Fibroblast of villous mesenchyme (primary cell): ENCODE data around the gene TCF12. TPM values are rescaled to one million over a fixed set of nuclear protein-coding genes. Genes with fewer than 3 reads are reported as not detected.

Source experiments
- DNase-seq: peaks from one replicate; pipeline ENCODE4 v3.0.0-alpha.2; 2010; ENCODE audit warnings: low read depth
- H3K4me3 ChIP-seq: 2 replicates; pipeline ENCODE4 v1.5.1; 2011; ENCODE audit warnings: low read depth, mild to moderate bottlenecking, low read length
- total RNA-seq: library from RNA; depleted of rRNA; stranded (reverse); fragments of >200 nt; gene quantifications from 2 replicates; pipeline ENCODE4 v1.2.3, GENCODE V29; 2012
- TF ChIP-seq, protein P1 (sequence below): IDR thresholded peaks from 2 replicates; pipeline ENCODE4 v1.5.1; 2012; ENCODE audit warnings: low read depth, mild to moderate bottlenecking, low read length; ENCODE audit not compliant: insufficient read depth

The TCF12 gene
- total RNA-seq, 1 donor = 110 TPM

DNA sequence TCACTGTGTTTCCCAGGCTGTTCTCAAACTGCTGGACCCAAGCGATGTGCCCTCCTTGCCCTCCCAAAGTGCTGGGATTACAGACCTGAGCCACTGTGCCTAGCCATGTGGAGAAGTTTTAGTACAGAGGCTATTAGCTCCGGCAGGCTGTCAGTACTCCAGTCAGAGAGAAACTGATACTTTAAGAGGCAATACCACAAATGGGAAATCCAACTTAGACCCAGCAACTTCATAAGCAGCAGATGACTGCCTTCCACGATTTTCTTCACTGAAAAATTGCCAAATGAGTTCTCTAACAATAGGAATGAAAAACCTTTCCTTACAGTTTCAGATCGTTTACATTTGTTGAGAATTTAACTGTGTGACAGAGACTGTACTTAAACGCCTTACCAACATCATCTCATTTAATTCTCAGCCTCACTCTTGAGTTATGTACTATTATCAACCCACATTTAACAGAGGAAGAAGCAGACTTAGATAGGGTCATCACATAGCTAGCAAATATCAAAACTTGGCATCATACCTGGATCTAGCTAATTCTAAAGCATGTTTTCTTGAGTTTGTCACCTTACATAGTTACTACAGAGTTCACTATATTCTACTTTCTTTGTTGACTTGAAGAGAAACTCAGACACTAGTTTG, 127.4 kb downstream of the TCF12 start:
- TF ChIP-seq, protein P1, sequence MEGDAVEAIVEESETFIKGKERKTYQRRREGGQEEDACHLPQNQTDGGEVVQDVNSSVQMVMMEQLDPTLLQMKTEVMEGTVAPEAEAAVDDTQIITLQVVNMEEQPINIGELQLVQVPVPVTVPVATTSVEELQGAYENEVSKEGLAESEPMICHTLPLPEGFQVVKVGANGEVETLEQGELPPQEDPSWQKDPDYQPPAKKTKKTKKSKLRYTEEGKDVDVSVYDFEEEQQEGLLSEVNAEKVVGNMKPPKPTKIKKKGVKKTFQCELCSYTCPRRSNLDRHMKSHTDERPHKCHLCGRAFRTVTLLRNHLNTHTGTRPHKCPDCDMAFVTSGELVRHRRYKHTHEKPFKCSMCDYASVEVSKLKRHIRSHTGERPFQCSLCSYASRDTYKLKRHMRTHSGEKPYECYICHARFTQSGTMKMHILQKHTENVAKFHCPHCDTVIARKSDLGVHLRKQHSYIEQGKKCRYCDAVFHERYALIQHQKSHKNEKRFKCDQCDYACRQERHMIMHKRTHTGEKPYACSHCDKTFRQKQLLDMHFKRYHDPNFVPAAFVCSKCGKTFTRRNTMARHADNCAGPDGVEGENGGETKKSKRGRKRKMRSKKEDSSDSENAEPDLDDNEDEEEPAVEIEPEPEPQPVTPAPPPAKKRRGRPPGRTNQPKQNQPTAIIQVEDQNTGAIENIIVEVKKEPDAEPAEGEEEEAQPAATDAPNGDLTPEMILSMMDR = no peak
- no peak overlapping the region for H3K4me3 ChIP-seq
- DNase-seq = no peak

- TF ChIP-seq, protein P1 = no peak
- DNase-seq = no peak
- H3K4me3 ChIP-seq = no peak overlapping the region
These were observed 130.6 kb downstream of the TCF12 start for GRCh38 chr15:57048930-57049549.

- H3K4me3 ChIP-seq = no peak overlapping the region
- DNase-seq = no peak
- TF ChIP-seq, protein P1 = no peak
These were observed 135.0 kb downstream of the TCF12 start for GRCh38 chr15:57053470-57053869.

GRCh38 chr15:57054204-57054750, 135.8 kb downstream of the TCF12 start:
- TF ChIP-seq, protein P1 = no peak
- no peak overlapping the region for H3K4me3 ChIP-seq
- peak; percentile 48 for DNase-seq

GRCh38 chr15:57056357-57056756, 137.9 kb downstream of the TCF12 start:
- no peak overlapping the region for H3K4me3 ChIP-seq
- no peak for DNase-seq
- TF ChIP-seq, protein P1 = no peak

GRCh38 chr15:57057134-57057930, 138.9 kb downstream of the TCF12 start:
- no peak for DNase-seq
- TF ChIP-seq, protein P1 = no peak
- H3K4me3 ChIP-seq = no peak overlapping the region
